Fibroblast of skin of back (primary cell): Measurements from ENCODE around the gene MPP2.
"Not testable (repeated sequence)": the region's sequence is repeated elsewhere in the genome, so short reads cannot be mapped to it uniquely, and the experiment has no call there.

Experiments used
- DNase-seq: peaks from one replicate; pipeline ENCODE4 v3.0.0-alpha.2; 2013

MPP2 gene

GRCh38 chr17:43900858-43901754 is 6.2 kb downstream of the MPP2 start:
- no peak for DNase-seq

GRCh38 chr17:43900183-43900857 is 7.0 kb downstream of the MPP2 start:
- DNase-seq = peak; percentile 84

GRCh38 chr17:43898446-43898845 is 8.9 kb downstream of the MPP2 start:
- DNase-seq = no peak

- no peak for DNase-seq
These were observed 9.5 kb downstream of the MPP2 start for GRCh38 chr17:43897831-43898230.

- not testable (repeated sequence) for DNase-seq
These were observed 12.8 kb downstream of the MPP2 start for GRCh38 chr17:43894494-43894893.

- no peak for DNase-seq
These were observed 14.7 kb downstream of the MPP2 start for GRCh38 chr17:43892647-43892952.

GRCh38 chr17:43891851-43892646 is 15.3 kb downstream of the MPP2 start:
- DNase-seq = no peak

GRCh38 chr17:43890240-43890639 is 17.1 kb downstream of the MPP2 start:
- no peak for DNase-seq

GRCh38 chr17:43888548-43888947 is 18.8 kb downstream of the MPP2 start:
- DNase-seq = no peak

GRCh38 chr17:43882761-43883415 is 24.4 kb downstream of the MPP2 start:
- no peak for DNase-seq

- DNase-seq = no peak
These were observed 25.4 kb downstream of the MPP2 start for GRCh38 chr17:43881758-43882505.

GRCh38 chr17:43881181-43881580 is 26.2 kb downstream of the MPP2 start:
- no peak for DNase-seq

GRCh38 chr17:43880420-43880991 is 26.8 kb downstream of the MPP2 start:
- DNase-seq = peak; percentile 19

- DNase-seq = no peak
These were observed 27.5 kb downstream of the MPP2 start for GRCh38 chr17:43879723-43880419.

- peak; percentile 87 for DNase-seq
These were observed 28.8 kb downstream of the MPP2 start for GRCh38 chr17:43878260-43879175.

- DNase-seq = no peak
These were observed 29.7 kb downstream of the MPP2 start for GRCh38 chr17:43877451-43878155.

- DNase-seq = no peak
These were observed 30.3 kb downstream of the MPP2 start for GRCh38 chr17:43877031-43877430.

GRCh38 chr17:43875476-43876147 is 31.7 kb downstream of the MPP2 start:
- DNase-seq = no peak

- DNase-seq = no peak
These were observed 33.0 kb downstream of the MPP2 start for GRCh38 chr17:43874293-43874692.
